NCI-H524 treated with DMSO at 0.1 percent for 48 hours (cell line): ENCODE results near the gene TBX10.
"Not testable (repeated sequence)": the region's sequence is repeated elsewhere in the genome, so short reads cannot be mapped to it uniquely, and the experiment has no call there.

Source experiments
- DNase-seq: peaks from one replicate; lab custom pipeline; 2025; lab: John Stamatoyannopoulos, UW

The TBX10 gene

GRCh38 chr11:67645521-67646461, 6.2 kb upstream of the TBX10 start:
- no peak for DNase-seq

GRCh38 chr11:67644472-67645418, 5.2 kb upstream of the TBX10 start:
- DNase-seq: no peak

- DNase-seq: no peak
These were observed 4.5 kb upstream of the TBX10 start for GRCh38 chr11:67644042-67644441.

GRCh38 chr11:67642173-67643120, 2.9 kb upstream of the TBX10 start:
- DNase-seq: no peak

- DNase-seq: no peak
These were observed 2.0 kb upstream of the TBX10 start for GRCh38 chr11:67641338-67642172.

GRCh38 chr11:67640758-67641337, 1.3 kb upstream of the TBX10 start:
- no peak for DNase-seq

GRCh38 chr11:67640021-67640757, 626 bp upstream of the TBX10 start:
- DNase-seq: no peak

- no peak for DNase-seq
These were observed 777 bp downstream of the TBX10 start for GRCh38 chr11:67638535-67639437.

- not testable (repeated sequence) for DNase-seq
These were observed 2.1 kb downstream of the TBX10 start for GRCh38 chr11:67637441-67637840.

- DNase-seq: no peak
These were observed 2.6 kb downstream of the TBX10 start for GRCh38 chr11:67636962-67637361.

- no peak for DNase-seq
These were observed 4.4 kb downstream of the TBX10 start for GRCh38 chr11:67635231-67635521.

GRCh38 chr11:67634366-67635230, 5.0 kb downstream of the TBX10 start:
- DNase-seq: no peak

- DNase-seq: no peak
These were observed 5.7 kb downstream of the TBX10 start for GRCh38 chr11:67633758-67634365.

- DNase-seq: no peak
These were observed 6.4 kb downstream of the TBX10 start for GRCh38 chr11:67632982-67633755.

GRCh38 chr11:67632175-67632981, 7.2 kb downstream of the TBX10 start:
- DNase-seq: no peak

GRCh38 chr11:67631853-67632174, 7.7 kb downstream of the TBX10 start:
- no peak for DNase-seq
